HCT116 (cell line): ENCODE measurements around the gene NUDC. TPM values are rescaled to one million over a fixed set of nuclear protein-coding genes. Genes with fewer than 3 reads are reported as not detected.

Experiments used
- ATAC-seq: fragments of 200-7000 bp; cut with Tn5 transposase; 2 replicates; pipeline ENCODE4 v1.9.1; 2020; ENCODE audit warnings: mild to moderate bottlenecking, moderate library complexity
- BruUV-seq: library from RNA; stranded (reverse); fragments of 400-500 nt; replicated peaks from 2 replicates; lab custom pipeline; 2021; lab: Mats Ljungman, UMichigan
- CTCF ChIA-PET: fragments of 300-600 bp; sonication (Branson Sonifier 250); formaldehyde crosslinking; loops from one replicate; lab custom pipeline; 2021; ENCODE audit warnings: antibody characterized with exemption; lab: Charles Lee
- POLR2A ChIA-PET: fragments of 300-600, 350-600 bp; sonication (Branson Sonifier 250); formaldehyde crosslinking; loops from one replicate; lab custom pipeline; 2021; ENCODE audit warnings: antibody characterized with exemption; lab: Charles Lee
- RAD21 ChIA-PET, 2 experiments: fragments of 300-600 bp; sonication (Branson Sonifier 250); formaldehyde crosslinking; loops; one replicate each; lab custom pipeline; 2023; ENCODE audit warnings: low total read pairs in 2 of 2; ENCODE audit not compliant: uncharacterized antibody in 2 of 2, unreplicated experiment in 2 of 2, low non-redundant PET in 1 of 2; lab: Charles Lee
- DNase-seq: peaks from one replicate; pipeline ENCODE4 v3.0.0-alpha.2; 2010; ENCODE audit warnings: low read depth, low spot score
- H2AFZ ChIP-seq: fragments of 200-600 bp; shearing (Covaris generic), sonication (generic); 2 replicates; pipeline ENCODE4 v1.6.1; 2017; ENCODE audit warnings: low read depth, mixed run types, mixed read lengths, antibody characterized with exemption, low read length; ENCODE audit not compliant: poor library complexity, severe bottlenecking
- H3K27ac ChIP-seq: 2 replicates; pipeline ENCODE4 v1.5.1; 2012; ENCODE audit warnings: low read depth, low read length
- H3K27me3 ChIP-seq: fragments of 200-600 bp; sonication (generic); 2 replicates; pipeline ENCODE4 v1.6.1; 2016; ENCODE audit warnings: mixed run types, low read length, mixed read lengths; ENCODE audit not compliant: insufficient read depth
- H3K36me3 ChIP-seq, 2 experiments: fragments of 200-500 bp in 1 of 2; fragments of 200-600 bp in 1 of 2; sonication (Bioruptor generic) in 1 of 2; sonication (generic) in 1 of 2; 2 replicates each; pipeline versions ENCODE4 v1.5.1 to v1.6.1; 2014 to 2016; ENCODE audit warnings: low read length in 2 of 2, inconsistent platforms in 1 of 2, mixed read lengths in 1 of 2, mixed run types in 1 of 2; ENCODE audit not compliant: insufficient read depth in 2 of 2, control insufficient read depth in 1 of 2
- H3K4me1 ChIP-seq, 2 experiments: fragments of 200-600 bp in 1 of 2; sonication (generic) in 1 of 2; 2 replicates each; pipeline versions ENCODE4 v1.5.1 to v1.6.1; 2012 to 2017; ENCODE audit warnings: low read length in 2 of 2, inconsistent platforms in 1 of 2, mild to moderate bottlenecking in 1 of 2, mixed read lengths in 1 of 2, mixed run types in 1 of 2, moderate library complexity in 1 of 2; ENCODE audit not compliant: insufficient read depth in 2 of 2, control insufficient read depth in 1 of 2
- H3K4me2 ChIP-seq: fragments of 200-600 bp; sonication (generic); 2 replicates; pipeline ENCODE4 v1.6.1; 2017; ENCODE audit warnings: mixed run types, low read length, mixed read lengths
- H3K4me3 ChIP-seq, 2 experiments: fragments of 200-600 bp in 1 of 2; sonication (generic) in 1 of 2; replicated peaks in 1 of 2; 2 replicates each; pipeline ENCODE4 v1.5.1; 2011 to 2016; ENCODE audit warnings: low read length in 2 of 2, control low read depth in 1 of 2, low read depth in 1 of 2, mild to moderate bottlenecking in 1 of 2, mixed read lengths in 1 of 2, mixed run types in 1 of 2
- H3K79me2 ChIP-seq: fragments of 200-600 bp; sonication (generic); 2 replicates; pipeline ENCODE4 v1.6.1; 2017; ENCODE audit warnings: mild to moderate bottlenecking, mixed run types, low read length, moderate library complexity, mixed read lengths; ENCODE audit not compliant: insufficient read depth
- H3K9ac ChIP-seq: fragments of 200-600 bp; sonication (generic); 2 replicates; pipeline ENCODE4 v1.6.1; 2016; ENCODE audit warnings: low read length, mixed read lengths
- H3K9me2 ChIP-seq: fragments of 200-600 bp; sonication (generic), shearing (Covaris generic); 2 replicates; pipeline ENCODE4 v1.6.1; 2017; ENCODE audit warnings: mixed run types, mild to moderate bottlenecking, moderate library complexity; ENCODE audit not compliant: insufficient read depth
- H3K9me3 ChIP-seq, 2 experiments: fragments of 200-500 bp in 1 of 2; fragments of 200-600 bp in 1 of 2; sonication (Bioruptor generic) in 1 of 2; sonication (generic) in 1 of 2; 2 replicates each; pipeline ENCODE4 v1.6.1; 2014 to 2017; ENCODE audit warnings: low read length in 2 of 2, mixed read lengths in 2 of 2, inconsistent platforms in 1 of 2, low read depth in 1 of 2, mild to moderate bottlenecking in 1 of 2, mixed run types in 1 of 2, moderate library complexity in 1 of 2; ENCODE audit not compliant: control insufficient read depth in 1 of 2, insufficient read depth in 1 of 2
- H4K20me1 ChIP-seq: fragments of 200-600 bp; sonication (generic), shearing (Covaris generic); 2 replicates; pipeline ENCODE4 v1.6.1; 2017; ENCODE audit warnings: mixed run types, mild to moderate bottlenecking, moderate library complexity; ENCODE audit not compliant: insufficient read depth
- CBX3 ChIP-seq: IDR thresholded peaks from 2 replicates; pipeline ENCODE4 v1.6.1; 2012; ENCODE audit warnings: low read depth
- CEBPB ChIP-seq: IDR thresholded peaks from 2 replicates; pipeline ENCODE4 v1.6.1; 2012; ENCODE audit warnings: low read depth
- EGR1 ChIP-seq: IDR thresholded peaks from 2 replicates; pipeline ENCODE4 v1.6.1; 2012; ENCODE audit warnings: low read depth
- ELF1 ChIP-seq: IDR thresholded peaks from 2 replicates; pipeline ENCODE4 v1.6.1; 2012; ENCODE audit warnings: low read depth, borderline replicate concordance
- EZH2phosphoT487 ChIP-seq: fragments of 200-600 bp; IDR thresholded peaks from 2 replicates; pipeline ENCODE4 v1.6.1; 2018; ENCODE audit warnings: antibody characterized with exemption, borderline replicate concordance
- FOSL1 ChIP-seq: IDR thresholded peaks from 2 replicates; pipeline ENCODE4 v1.6.1; 2012; ENCODE audit warnings: low read depth
- JUND ChIP-seq: IDR thresholded peaks from 2 replicates; pipeline ENCODE4 v1.6.1; 2012
- POLR2A ChIP-seq: IDR thresholded peaks from 2 replicates; pipeline ENCODE4 v1.7.0; 2011; ENCODE audit warnings: borderline replicate concordance; ENCODE audit not compliant: insufficient read depth, insufficient read length; ENCODE audit errors: extremely low read depth
- RAD21 ChIP-seq: IDR thresholded peaks from 2 replicates; pipeline ENCODE4 v1.6.1; 2012; ENCODE audit warnings: low read depth, mild to moderate bottlenecking
- SP1 ChIP-seq: IDR thresholded peaks from 2 replicates; pipeline ENCODE4 v1.6.1; 2012; ENCODE audit warnings: low read depth
- SRF ChIP-seq: IDR thresholded peaks from 2 replicates; pipeline ENCODE4 v1.6.1; 2012; ENCODE audit warnings: low read depth
- YY1 ChIP-seq: IDR thresholded peaks from 2 replicates; pipeline ENCODE4 v1.6.1; 2011; ENCODE audit warnings: low read length, low read depth, moderate library complexity, mild to moderate bottlenecking; ENCODE audit not compliant: insufficient replicate concordance; ENCODE audit errors: extremely low read depth
- ZFX ChIP-seq: fragments of 450-650 bp; IDR thresholded peaks from 2 replicates; pipeline ENCODE4 v1.6.1; 2017
- ZNF274 ChIP-seq: fragments of 200-500 bp; sonication (Bioruptor generic); IDR thresholded peaks from 2 replicates; pipeline ENCODE4 v1.6.1; 2014; ENCODE audit warnings: mild to moderate bottlenecking, low read depth, low read length, inconsistent platforms
- intact Hi-C: fragments of 100-400 bp; cut with micrococcal nuclease; formaldehyde crosslinking; loops from 2 replicates; pipeline ENCODE4 v1.10.0; 2022
- total RNA-seq: library from RNA; stranded (reverse); gene quantifications from one replicate; pipeline ENCODE4 v1.2.1, GENCODE V29; 2021; ENCODE audit not compliant: unreplicated experiment
- TF ChIP-seq, protein P1 (sequence below): IDR thresholded peaks from 2 replicates; pipeline ENCODE4 v1.6.1; 2012
- TF ChIP-seq, protein P2 (sequence below): IDR thresholded peaks from 2 replicates; pipeline ENCODE4 v1.6.1; 2012; ENCODE audit warnings: low read depth

Gene NUDC
- total RNA-seq, 1 experiment from 2014 or later: 119 TPM

DNA sequence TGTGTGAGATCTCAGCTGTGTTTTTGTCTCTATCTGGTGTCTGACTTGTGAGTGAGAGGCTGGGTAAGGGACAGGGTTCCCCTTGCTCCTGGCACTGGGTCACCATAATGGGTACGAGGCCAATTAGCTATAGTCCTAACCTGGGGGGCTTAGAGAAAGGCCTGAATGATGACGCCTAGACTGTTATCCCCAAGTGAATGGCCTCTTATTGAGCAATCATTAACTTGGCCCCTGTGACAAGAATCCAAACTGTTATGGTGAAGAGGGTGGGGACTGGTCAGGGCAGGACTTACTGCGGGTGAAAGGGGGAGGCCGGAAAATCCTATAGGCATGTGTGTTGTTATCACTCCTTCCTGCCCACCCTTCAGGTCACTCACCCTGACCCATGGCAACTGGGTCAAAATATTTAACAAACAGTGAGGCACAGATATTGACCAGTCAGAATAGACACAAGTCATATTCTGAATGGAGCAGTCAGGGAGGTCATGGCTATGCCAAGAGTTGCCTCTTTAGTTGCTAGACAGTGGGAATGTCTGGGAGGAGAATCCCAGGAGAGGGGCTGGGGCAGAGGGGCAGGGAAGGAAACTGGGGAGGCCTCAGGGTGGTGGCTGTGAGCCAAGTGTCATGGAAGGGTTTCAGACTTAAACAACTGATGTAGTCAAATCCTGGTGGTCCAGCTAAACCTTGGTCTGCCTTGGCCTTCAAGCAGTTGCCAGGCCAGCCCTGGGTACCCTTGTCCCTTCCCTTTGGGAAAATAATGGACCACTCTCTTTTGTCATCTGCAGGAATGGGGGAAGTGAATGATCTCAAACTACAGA is 11.0 kb upstream of the NUDC start:
- POLR2A ChIA-PET: interaction anchor here (1.9 kb wide), 1 partner anchor 10 kb away, joined by 7 read pairs; the partner anchor contains the start of gene GPATCH3
- Histone ChIP-seq H2AFZ (no peak overlapping the region), H3K27ac (no peak overlapping the region), H3K9me3 (no peaks in the 10 kb centered on the region), H3K79me2 (no peaks in the 10 kb centered on the region), H3K4me2 (no peak overlapping the region), H3K9me2 (no peaks in the 10 kb centered on the region), H3K36me3 (no peaks in the 10 kb centered on the region), H3K27me3 (no peaks in the 10 kb centered on the region), H4K20me1 (no peaks in the 10 kb centered on the region), H3K4me3 (no peak overlapping the region), H3K9ac (no peak overlapping the region), H3K4me1 (peaks cover 5 to 20% of the 10 kb centered on the region in 2 experiments; a peak in 3 of 4 replicates)
- BruUV-seq: no TSS peak
- DNase-seq (no peak), ATAC-seq (no peak)
- RAD21 ChIA-PET: no interaction called here
- intact Hi-C loops: no loop called here
- CTCF ChIA-PET: no interaction called here
- TF ChIP-seq POLR2A (no peak), CBX3 (no peak), FOSL1 (no peak), EGR1 (no peak), SP1 (no peak), ZFX (no peak), ZNF274 (no peak)
- TF ChIP-seq, protein P1, sequence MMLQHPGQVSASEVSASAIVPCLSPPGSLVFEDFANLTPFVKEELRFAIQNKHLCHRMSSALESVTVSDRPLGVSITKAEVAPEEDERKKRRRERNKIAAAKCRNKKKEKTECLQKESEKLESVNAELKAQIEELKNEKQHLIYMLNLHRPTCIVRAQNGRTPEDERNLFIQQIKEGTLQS: no peak

DNA sequence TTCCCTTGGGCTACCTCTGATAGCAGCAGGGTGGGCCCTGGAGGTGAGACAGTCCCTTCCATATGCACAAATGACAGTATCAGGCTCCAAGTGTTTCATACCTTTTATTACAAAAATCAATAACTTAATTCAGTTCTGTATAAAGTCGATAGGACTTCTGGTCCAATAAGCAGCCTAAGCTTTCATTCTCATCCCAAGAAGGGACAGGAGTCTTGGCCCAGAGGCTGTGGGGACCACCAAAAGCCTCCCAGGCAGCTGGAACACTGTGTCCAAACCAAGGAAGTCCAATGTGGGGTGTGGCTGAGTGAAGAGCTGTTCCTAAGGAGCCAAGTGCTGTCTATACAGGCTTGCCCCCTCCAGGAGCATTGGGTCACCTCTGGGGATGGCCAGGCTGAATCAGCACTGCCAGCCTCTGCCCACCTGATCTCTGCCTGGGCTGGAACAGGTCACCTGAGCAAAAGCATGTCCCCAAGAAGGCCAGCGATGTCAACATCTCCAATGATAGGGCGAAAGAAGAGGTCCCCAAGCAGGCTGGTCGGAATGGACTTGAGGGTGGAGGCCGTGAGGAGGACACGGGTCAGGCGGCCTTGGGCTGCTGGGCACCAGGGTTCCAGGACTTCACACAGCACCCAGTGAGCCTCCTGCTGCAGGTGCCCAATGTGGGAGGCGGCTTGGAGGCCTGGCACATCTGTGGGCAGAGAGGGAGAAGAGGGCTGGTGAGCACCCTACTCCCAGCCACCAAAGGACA is 10.0 kb upstream of the NUDC start:
- H4K20me1 ChIP-seq: no peaks in the 10 kb centered on the region
- no peak for DNase-seq
- no peak overlapping the region for H3K4me3 ChIP-seq
- ChIA-PET RAD21 (no interaction called here), POLR2A (no interaction called here), CTCF (no interaction called here)
- peaks cover 5 to 20% of the 10 kb centered on the region in 2 experiments; a peak in 3 of 4 replicates for H3K4me1 ChIP-seq
- H3K27ac ChIP-seq: no peak overlapping the region
- H2AFZ ChIP-seq: no peak overlapping the region
- no TSS peak for BruUV-seq
- no peaks in the 10 kb centered on the region for H3K36me3 ChIP-seq
- H3K27me3 ChIP-seq: no peaks in the 10 kb centered on the region
- H3K79me2 ChIP-seq: no peaks in the 10 kb centered on the region
- H3K9ac ChIP-seq: no peak overlapping the region
- H3K9me3 ChIP-seq: no peaks in the 10 kb centered on the region
- H3K9me2 ChIP-seq: no peaks in the 10 kb centered on the region
- intact Hi-C loops: no loop called here
- no peak for ATAC-seq
- no peak overlapping the region for H3K4me2 ChIP-seq
- TF ChIP-seq YY1 (no peak), ZNF274 (no peak), SRF (no peak), JUND (no peak), CEBPB (no peak), ELF1 (no peak), EGR1 (no peak), POLR2A (no peak), RAD21 (no peak), EZH2phosphoT487 (no peak)
- TF ChIP-seq, protein P2, sequence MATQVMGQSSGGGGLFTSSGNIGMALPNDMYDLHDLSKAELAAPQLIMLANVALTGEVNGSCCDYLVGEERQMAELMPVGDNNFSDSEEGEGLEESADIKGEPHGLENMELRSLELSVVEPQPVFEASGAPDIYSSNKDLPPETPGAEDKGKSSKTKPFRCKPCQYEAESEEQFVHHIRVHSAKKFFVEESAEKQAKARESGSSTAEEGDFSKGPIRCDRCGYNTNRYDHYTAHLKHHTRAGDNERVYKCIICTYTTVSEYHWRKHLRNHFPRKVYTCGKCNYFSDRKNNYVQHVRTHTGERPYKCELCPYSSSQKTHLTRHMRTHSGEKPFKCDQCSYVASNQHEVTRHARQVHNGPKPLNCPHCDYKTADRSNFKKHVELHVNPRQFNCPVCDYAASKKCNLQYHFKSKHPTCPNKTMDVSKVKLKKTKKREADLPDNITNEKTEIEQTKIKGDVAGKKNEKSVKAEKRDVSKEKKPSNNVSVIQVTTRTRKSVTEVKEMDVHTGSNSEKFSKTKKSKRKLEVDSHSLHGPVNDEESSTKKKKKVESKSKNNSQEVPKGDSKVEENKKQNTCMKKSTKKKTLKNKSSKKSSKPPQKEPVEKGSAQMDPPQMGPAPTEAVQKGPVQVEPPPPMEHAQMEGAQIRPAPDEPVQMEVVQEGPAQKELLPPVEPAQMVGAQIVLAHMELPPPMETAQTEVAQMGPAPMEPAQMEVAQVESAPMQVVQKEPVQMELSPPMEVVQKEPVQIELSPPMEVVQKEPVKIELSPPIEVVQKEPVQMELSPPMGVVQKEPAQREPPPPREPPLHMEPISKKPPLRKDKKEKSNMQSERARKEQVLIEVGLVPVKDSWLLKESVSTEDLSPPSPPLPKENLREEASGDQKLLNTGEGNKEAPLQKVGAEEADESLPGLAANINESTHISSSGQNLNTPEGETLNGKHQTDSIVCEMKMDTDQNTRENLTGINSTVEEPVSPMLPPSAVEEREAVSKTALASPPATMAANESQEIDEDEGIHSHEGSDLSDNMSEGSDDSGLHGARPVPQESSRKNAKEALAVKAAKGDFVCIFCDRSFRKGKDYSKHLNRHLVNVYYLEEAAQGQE: no peak
- TF ChIP-seq, protein P1: no peak
